Keratinocyte (primary cell): ENCODE data around the gene PSG2.
"Not testable (repeated sequence)": the region's sequence is repeated elsewhere in the genome, so short reads cannot be mapped to it uniquely, and the experiment has no call there.

Experiments used
- CTCF ChIP-seq, 3 experiments: IDR thresholded peaks in 1 of 3; conservative IDR thresholded peaks in 1 of 3; optimal IDR thresholded peaks in 1 of 3; 2 replicates in 2 of 3; 3 replicates in 1 of 3; pipeline versions ENCODE3 to v1.5.1; 2011; ENCODE audit warnings: low read length in 3 of 3, mild to moderate bottlenecking in 3 of 3, moderate library complexity in 2 of 3, control low read depth in 1 of 3, inconsistent platforms in 1 of 3; ENCODE audit not compliant: insufficient read depth in 2 of 3; ENCODE audit errors: extremely low read depth in 1 of 3
- EZH2 ChIP-seq: IDR thresholded peaks from one replicate; pipeline ENCODE4 v1.6.1; 2012; ENCODE audit warnings: inconsistent platforms, mild to moderate bottlenecking, low read length, moderate library complexity

GRCh38 chr19:43115064-43115463 is 32.6 kb upstream of the PSG2 start:
- TF ChIP-seq CTCF (optimal IDR thresholded peaks at IDR 0.05 in 1 of 3, IDR thresholded peaks at IDR 0.05 in 1 of 3, conservative IDR thresholded peaks at IDR 0.05 in 1 of 3; ENCODE audit: extremely low read depth in 1 of 3, insufficient read depth in 2 of 3, low read length in 3 of 3); EZH2: not testable (repeated sequence)
